ENCODE measurements around the gene DDX46. TPM values are rescaled to one million over a fixed set of nuclear protein-coding genes. Genes with fewer than 3 reads are reported as not detected.
"Not testable (repeated sequence)": the region's sequence is repeated elsewhere in the genome, so short reads cannot be mapped to it uniquely, and the experiment has no call there.

The DDX46 gene
- total RNA-seq, 1 donor from 2014 or later = 26.3 TPM

- DNase-seq (no peak), ATAC-seq (ENCODE audit: poor library complexity) (no peak)
- intact Hi-C loops (cut with DNase I) = no loop called here
These were observed 74.9 kb downstream of the DDX46 start for GRCh38 chr5:134833340-134834032.

DNA sequence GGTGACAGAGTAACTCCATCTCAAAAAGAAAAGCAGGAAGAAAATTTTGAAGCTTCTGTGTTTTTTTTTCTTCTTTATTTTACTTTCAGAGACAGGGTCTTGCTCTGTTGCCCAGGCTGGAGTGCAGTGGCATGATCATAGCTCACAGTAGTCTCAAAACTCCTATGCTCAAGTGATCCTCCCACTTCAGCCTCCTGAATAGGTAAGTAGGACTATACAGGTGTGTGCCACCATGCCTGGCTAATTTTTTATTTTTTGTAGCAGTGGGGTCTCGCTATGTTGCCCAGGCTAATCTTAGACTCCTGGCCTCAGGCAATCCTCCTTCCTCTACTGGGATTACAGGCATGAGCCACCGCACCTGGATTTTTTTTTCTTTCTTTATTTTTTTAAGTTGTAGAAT lies 77.0 kb downstream of the DDX46 start:
- intact Hi-C loops (cut with DNase I) = no loop called here
- DNase-seq (no peak), ATAC-seq (ENCODE audit: poor library complexity) (no peak)

DNA sequence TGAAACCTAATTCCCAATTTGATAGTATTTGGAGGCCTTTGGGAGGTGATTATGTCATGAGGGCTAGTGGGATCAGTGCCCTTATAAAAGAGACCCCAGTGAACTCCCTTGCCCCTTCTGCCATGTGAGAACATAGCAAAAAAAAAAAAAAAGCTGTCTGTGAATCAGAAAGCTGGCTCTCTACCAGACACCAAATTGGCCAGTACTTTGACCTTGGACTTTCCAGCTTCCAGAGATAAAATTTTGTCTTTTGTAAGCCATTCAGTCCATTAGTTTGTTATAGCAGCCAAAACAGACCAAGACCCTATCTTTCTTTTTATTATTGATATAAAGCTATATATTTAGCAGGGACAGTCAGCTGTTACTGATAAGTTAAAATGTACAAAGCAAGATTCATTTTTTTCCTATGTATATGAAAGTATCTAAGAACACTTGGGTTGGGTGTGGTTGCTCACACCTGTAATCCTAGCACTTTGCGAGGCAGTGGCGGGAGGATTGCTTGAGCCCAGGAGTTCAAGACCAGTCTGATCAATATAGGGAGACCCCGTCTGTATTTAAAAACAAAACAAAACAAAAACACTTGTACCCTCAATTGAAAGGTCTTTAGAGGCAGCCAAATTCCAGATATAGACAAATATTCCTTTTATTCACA lies 79.1 kb downstream of the DDX46 start:
- intact Hi-C loops (cut with DNase I) = no loop called here
- no peak for DNase-seq
- no peak for ATAC-seq (ENCODE audit: poor library complexity)

DNA sequence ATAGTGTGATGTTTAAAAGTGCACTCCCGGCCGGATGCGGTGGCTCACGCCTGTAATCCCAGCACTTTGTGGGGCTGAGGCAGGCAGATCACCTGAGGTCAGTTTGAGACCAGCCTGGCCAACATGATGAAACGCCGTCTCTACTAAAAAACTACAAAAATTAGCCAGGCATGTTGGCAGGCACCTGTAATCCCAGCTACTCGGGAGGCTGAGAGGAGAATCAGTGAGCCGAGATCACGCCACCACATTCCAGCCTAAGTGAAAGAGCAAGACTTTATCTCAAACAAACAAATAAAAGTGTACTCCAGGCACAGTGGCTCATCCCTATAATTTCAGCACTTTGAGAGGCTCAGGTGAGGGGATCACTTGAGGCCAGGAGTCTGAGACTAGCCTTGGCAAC lies 79.8 kb downstream of the DDX46 start:
- intact Hi-C loops (cut with DNase I); DNase-seq; ATAC-seq (ENCODE audit: poor library complexity): not testable (repeated sequence)

DNA sequence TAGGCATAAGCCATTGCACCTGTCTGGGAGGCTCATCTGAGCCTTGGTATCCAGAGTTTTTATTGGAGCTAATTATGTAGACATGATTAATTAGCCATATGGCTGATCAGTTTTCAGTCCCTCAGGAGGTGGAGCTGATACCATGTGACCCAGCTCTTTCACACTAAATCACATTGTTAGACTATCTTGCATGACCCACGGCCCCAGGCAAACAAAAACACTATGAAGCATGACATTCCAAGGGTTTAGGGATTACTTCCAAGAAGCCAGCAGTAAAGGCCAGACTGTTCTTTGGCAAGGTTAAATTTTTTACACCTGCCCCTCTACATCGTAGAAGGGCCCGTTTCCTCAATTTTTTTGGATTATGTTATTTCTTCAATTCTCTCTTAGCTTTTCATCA lies 82.2 kb downstream of the DDX46 start:
- DNase-seq (no peak), ATAC-seq (ENCODE audit: poor library complexity) (no peak)
- intact Hi-C loops (cut with DNase I) = no loop called here

DNA sequence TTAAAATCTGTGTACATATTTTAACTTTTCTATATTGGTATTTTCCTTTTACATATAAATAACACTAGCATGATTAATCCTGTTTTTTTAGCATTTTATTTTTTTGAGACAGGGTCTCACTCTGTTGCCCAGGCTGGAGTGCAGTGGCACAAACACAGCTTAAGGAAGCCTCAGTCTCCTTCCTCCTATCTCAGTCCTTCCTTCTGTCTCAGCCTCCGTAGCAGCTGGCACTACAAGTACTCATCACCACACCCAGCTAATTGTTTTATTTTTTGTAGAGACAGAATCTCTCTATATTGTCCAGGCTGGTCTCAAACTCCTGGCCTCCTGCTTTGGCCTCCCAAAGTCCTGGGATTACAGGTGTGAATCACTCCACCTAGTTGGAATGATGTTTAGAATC lies 85.7 kb downstream of the DDX46 start:
- ATAC-seq (ENCODE audit: poor library complexity) (no peak), DNase-seq (no peak)
- intact Hi-C loops (cut with DNase I) = no loop called here

- ATAC-seq (ENCODE audit: poor library complexity) (no peak), DNase-seq (no peak)
- intact Hi-C loops (cut with DNase I) = no loop called here
These were observed 86.8 kb downstream of the DDX46 start for GRCh38 chr5:134845335-134845851.

- ATAC-seq (ENCODE audit: poor library complexity) = peak; percentile 99
- peak; percentile 97 for DNase-seq
- intact Hi-C loops (cut with DNase I) = no loop called here
These were observed 87.5 kb downstream of the DDX46 start, which contains the start of gene C5orf24 for GRCh38 chr5:134845852-134846640. Gene C5orf24 (plus strand): TSS chr5:134845968. CDS start chr5:134854901, 8,933 bp downstream.

- DNase-seq (no peak), ATAC-seq (ENCODE audit: poor library complexity) (no peak)
- intact Hi-C loops (cut with DNase I) = no loop called here
These were observed 88.0 kb downstream of the DDX46 start for GRCh38 chr5:134846641-134846960.

DNA sequence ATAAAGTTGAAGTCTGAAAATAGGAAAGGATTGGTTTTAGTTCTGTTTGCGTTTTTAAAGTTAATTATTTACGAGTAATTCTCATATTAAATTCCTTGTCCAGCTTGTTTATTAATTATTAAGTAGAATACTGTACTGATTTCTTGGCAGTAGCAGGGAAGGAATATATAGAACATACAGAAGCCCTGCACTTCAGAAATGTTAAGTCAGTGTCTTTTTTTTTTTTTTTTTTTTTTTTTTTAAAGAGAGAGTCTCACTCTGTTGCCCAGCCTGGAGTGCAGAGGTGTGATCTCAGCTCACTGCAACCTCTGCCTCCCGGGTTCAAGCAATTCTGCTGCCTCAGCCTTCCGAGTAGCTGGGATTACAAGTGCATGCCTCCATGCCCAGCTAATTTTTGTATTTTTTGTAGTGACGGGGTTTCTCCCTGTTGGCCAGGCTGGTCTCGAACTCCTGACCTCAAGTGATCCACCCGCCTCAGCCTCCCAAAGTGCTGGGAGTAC lies 90.9 kb downstream of the DDX46 start:
- ATAC-seq (ENCODE audit: poor library complexity); intact Hi-C loops (cut with DNase I); DNase-seq: not testable (repeated sequence)

DNA sequence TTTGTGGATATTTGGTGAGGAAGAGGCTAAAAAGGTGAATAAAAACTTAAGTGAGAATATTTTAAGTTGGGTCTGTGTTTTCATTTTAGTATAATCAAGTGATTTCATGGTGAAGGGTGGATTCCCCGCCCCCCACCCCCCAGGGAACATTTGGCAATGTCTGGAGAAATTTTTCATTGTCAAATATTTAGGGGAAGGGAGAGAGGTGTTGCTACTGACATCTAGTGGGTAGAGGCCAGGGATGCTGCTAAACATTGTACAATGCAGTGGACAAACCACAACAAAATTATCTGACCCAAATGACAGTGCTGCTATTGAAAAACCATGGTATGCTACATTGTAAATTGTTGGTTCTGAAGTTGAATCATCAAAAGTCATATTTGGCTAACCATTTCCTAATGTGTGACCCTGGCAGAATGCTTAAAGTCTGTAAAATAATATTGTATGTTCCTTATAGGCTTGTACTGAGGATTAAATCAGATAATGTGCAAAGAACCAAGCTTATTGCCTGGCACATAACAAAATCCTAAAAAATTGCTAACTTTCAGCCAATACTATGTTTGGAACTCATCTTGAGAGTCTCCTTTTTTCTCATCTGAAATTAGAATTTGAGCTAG lies 92.8 kb downstream of the DDX46 start:
- DNase-seq = no peak
- intact Hi-C loops (cut with DNase I) = no loop called here
- peak; percentile 34 for ATAC-seq (ENCODE audit: poor library complexity)

GRCh38 chr5:134856465-134856864 lies 97.9 kb downstream of the DDX46 start:
- intact Hi-C loops (cut with DNase I); ATAC-seq (ENCODE audit: poor library complexity); DNase-seq: not testable (repeated sequence)

- intact Hi-C loops (cut with DNase I) = no loop called here
- no peak for DNase-seq
- no peak for ATAC-seq (ENCODE audit: poor library complexity)
These were observed 98.8 kb downstream of the DDX46 start for GRCh38 chr5:134857401-134857800.

- DNase-seq (no peak), ATAC-seq (ENCODE audit: poor library complexity) (no peak)
- intact Hi-C loops (cut with DNase I) = no loop called here
These were observed 106.1 kb downstream of the DDX46 start for GRCh38 chr5:134864707-134865106.

DNA sequence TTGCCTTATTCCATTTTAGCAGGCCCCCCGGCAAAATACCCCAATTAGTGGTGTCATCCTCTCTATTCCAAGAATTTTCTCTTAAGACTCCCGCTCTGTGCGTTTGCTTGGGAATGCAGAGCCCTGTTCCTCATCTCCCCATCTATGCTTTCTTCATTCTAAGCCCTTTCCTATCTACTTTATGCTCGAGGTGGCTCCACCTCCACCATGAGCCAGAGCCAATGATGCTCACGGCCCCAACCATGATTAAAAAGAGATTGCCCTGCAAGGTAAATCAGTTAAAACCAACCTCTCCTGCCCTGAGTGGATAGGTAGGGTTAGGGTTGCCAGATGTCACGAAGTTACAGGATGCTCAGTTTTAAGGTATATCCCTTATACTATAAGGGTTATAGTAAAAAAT lies 114.9 kb downstream of the DDX46 start:
- intact Hi-C loops (cut with DNase I) = no loop called here
- no peak for ATAC-seq (ENCODE audit: poor library complexity)
- DNase-seq = no peak

GRCh38 chr5:134873987-134874830 lies 115.6 kb downstream of the DDX46 start, which contains the start of gene TXNDC15:
Gene TXNDC15 (plus strand): TSS chr5:134874371. CDS start chr5:134874428, 57 bp downstream.
- intact Hi-C loops (cut with DNase I) = no loop called here
- DNase-seq (peak; percentile 95), ATAC-seq (ENCODE audit: poor library complexity) (peak; percentile 98)

DNA sequence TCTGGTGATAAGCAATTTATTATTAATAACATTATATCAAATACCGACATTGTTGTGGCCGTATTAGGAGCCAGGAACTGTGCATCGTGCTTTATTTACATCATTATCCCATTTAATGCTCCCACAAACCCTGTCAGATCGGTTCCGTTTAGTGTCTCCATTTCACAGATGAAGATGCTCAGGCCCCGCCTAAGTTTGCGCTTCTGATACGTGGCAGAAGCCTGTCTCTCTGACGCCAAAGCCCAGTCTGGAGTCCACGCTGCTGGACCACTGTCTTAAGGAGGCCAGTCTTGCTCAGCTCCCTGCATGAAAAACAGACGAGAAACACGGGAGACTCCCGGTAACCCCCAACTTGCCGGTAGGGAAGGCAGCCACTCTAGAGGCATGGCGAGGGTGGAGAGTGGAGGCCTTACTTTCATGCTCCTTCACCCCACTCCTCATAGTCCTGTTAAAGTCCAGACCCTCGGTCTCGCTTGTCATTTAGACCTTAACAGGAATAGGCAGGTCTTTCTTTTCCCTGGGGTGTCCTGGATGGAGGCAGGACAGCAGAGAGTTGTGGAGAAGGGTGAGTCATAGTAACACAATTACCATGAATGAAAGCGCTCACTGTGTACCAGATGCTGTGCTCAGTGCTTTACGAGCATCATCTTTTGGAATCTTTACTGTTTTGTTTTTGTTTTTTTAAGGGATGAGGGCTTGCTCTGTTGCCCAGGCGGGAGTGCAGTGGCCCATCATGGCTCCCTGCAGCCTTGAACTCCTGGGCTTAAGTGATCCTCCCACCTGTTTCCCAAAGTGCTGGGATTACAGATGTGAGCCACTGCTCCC lies 116.5 kb downstream of the DDX46 start:
- intact Hi-C loops (cut with DNase I) = no loop called here
- peak; percentile 74 for DNase-seq

More for the DNA sequence above, 116.5 kb downstream of the DDX46 start:
- peak; percentile 69 for ATAC-seq (ENCODE audit: poor library complexity)

Measured in Right ventricle myocardium superior (tissue), 1 donor.